Activated CD4-positive, alpha-beta T cell treated with anti-CD3 and anti-CD28 coated beads for 4 hours (primary cell): Measurements from ENCODE around the gene FKBP5.

Experiments used
- DNase-seq, 2 donors: peaks; one replicate each; pipeline ENCODE4 v3.0.0-alpha.2; 2020

FKBP5 gene

GRCh38 chr6:35532126-35532525, 156.6 kb downstream of the FKBP5 start:
- no peak for DNase-seq

- DNase-seq: no peak
These were observed 164.2 kb downstream of the FKBP5 start for GRCh38 chr6:35524380-35525020.
